ENCODE results near the gene CELF2.
A peak's percentile ranks its signal among the peaks of the same experiment; 100 is the strongest.

The CELF2 gene

GRCh38 chr10:11105676-11106004, 88.0 kb downstream of the CELF2 start:
- ATAC-seq (replicated peaks; ENCODE audit: extremely low read depth, poor library complexity, severe bottlenecking) = no peak
- no peaks in the 10 kb centered on the region for H3K9me3 Mint-ChIP-seq
- no peak overlapping the region for H3K27ac Mint-ChIP-seq (ENCODE audit: low read depth)

GRCh38 chr10:11106621-11107374, 89.1 kb downstream of the CELF2 start:
- Mint-ChIP-seq H3K4me3 (no peak overlapping the region), H3K27ac (ENCODE audit: low read depth) (no peak overlapping the region), H3K4me1 (peaks cover 15% of the 10 kb centered on the region), H3K36me3 (ENCODE audit: insufficient read depth) (no peaks in the 10 kb centered on the region), H3K27me3 (no peaks in the 10 kb centered on the region), H3K9me3 (no peaks in the 10 kb centered on the region)
- DNase-seq (ENCODE audit: low spot score in 2 of 2) (no peak), ATAC-seq (replicated peaks; ENCODE audit: extremely low read depth, poor library complexity, severe bottlenecking) (no peak)

More at GRCh38 chr10:11105676-11106004, 88.0 kb downstream of the CELF2 start:
- peaks cover 15% of the 10 kb centered on the region for H3K4me1 Mint-ChIP-seq
- peak overlapping the region; percentile 3 for H3K4me3 Mint-ChIP-seq
- H3K36me3 Mint-ChIP-seq (ENCODE audit: insufficient read depth) = no peaks in the 10 kb centered on the region
- peaks cover 8% of the 10 kb centered on the region for H3K27me3 Mint-ChIP-seq
- DNase-seq (ENCODE audit: low spot score in 2 of 2) = no peak

GRCh38 chr10:11107948-11108347, 90.3 kb downstream of the CELF2 start:
- no peaks in the 10 kb centered on the region for H3K36me3 Mint-ChIP-seq (ENCODE audit: insufficient read depth)
- H3K27ac Mint-ChIP-seq (ENCODE audit: low read depth) = peak overlapping the region; percentile 70

GRCh38 chr10:11108356-11108755, 90.7 kb downstream of the CELF2 start:
- DNase-seq (ENCODE audit: low spot score in 2 of 2) (no peak), ATAC-seq (replicated peaks; ENCODE audit: extremely low read depth, poor library complexity, severe bottlenecking) (no peak)
- Mint-ChIP-seq H3K4me1 (peaks cover 20% of the 10 kb centered on the region), H3K36me3 (ENCODE audit: insufficient read depth) (no peaks in the 10 kb centered on the region), H3K27ac (ENCODE audit: low read depth) (peak overlapping the region; percentile 3), H3K27me3 (no peaks in the 10 kb centered on the region), H3K9me3 (no peaks in the 10 kb centered on the region), H3K4me3 (no peak overlapping the region)

More at GRCh38 chr10:11107948-11108347, 90.3 kb downstream of the CELF2 start:
- H3K27me3 Mint-ChIP-seq = no peaks in the 10 kb centered on the region
- peaks cover 16% of the 10 kb centered on the region for H3K4me1 Mint-ChIP-seq
- no peak overlapping the region for H3K4me3 Mint-ChIP-seq
- DNase-seq (ENCODE audit: low spot score in 2 of 2) (no peak), ATAC-seq (replicated peaks; ENCODE audit: extremely low read depth, poor library complexity, severe bottlenecking) (no peak)
- H3K9me3 Mint-ChIP-seq = no peaks in the 10 kb centered on the region

- H3K27me3 Mint-ChIP-seq = no peaks in the 10 kb centered on the region
- H3K4me3 Mint-ChIP-seq = no peak overlapping the region
- no peak for DNase-seq (ENCODE audit: low spot score in 2 of 2)
These were observed 91.9 kb downstream of the CELF2 start for GRCh38 chr10:11109590-11109989.

GRCh38 chr10:11110539-11110938, 92.9 kb downstream of the CELF2 start:
- Mint-ChIP-seq H3K9me3 (no peaks in the 10 kb centered on the region), H3K27ac (ENCODE audit: low read depth) (no peak overlapping the region), H3K4me1 (peaks cover 16% of the 10 kb centered on the region), H3K27me3 (no peaks in the 10 kb centered on the region), H3K36me3 (ENCODE audit: insufficient read depth) (no peaks in the 10 kb centered on the region), H3K4me3 (no peak overlapping the region)
- ATAC-seq (replicated peaks; ENCODE audit: extremely low read depth, poor library complexity, severe bottlenecking) (no peak), DNase-seq (ENCODE audit: low spot score in 2 of 2) (no peak)

More at GRCh38 chr10:11109590-11109989, 91.9 kb downstream of the CELF2 start:
- Mint-ChIP-seq H3K4me1 (peaks cover 22% of the 10 kb centered on the region), H3K9me3 (no peaks in the 10 kb centered on the region), H3K27ac (ENCODE audit: low read depth) (no peak overlapping the region), H3K36me3 (ENCODE audit: insufficient read depth) (no peaks in the 10 kb centered on the region)
- ATAC-seq (replicated peaks; ENCODE audit: extremely low read depth, poor library complexity, severe bottlenecking) = no peak

GRCh38 chr10:11111490-11111889, 93.8 kb downstream of the CELF2 start:
- Mint-ChIP-seq H3K4me3 (no peak overlapping the region), H3K36me3 (ENCODE audit: insufficient read depth) (no peaks in the 10 kb centered on the region), H3K27me3 (no peaks in the 10 kb centered on the region), H3K27ac (ENCODE audit: low read depth) (no peak overlapping the region), H3K9me3 (no peaks in the 10 kb centered on the region), H3K4me1 (peaks cover 12% of the 10 kb centered on the region)
- DNase-seq (ENCODE audit: low spot score in 2 of 2) (no peak), ATAC-seq (replicated peaks; ENCODE audit: extremely low read depth, poor library complexity, severe bottlenecking) (no peak)

- ATAC-seq (replicated peaks; ENCODE audit: extremely low read depth, poor library complexity, severe bottlenecking) = no peak
- no peak for DNase-seq (ENCODE audit: low spot score in 2 of 2)
- Mint-ChIP-seq H3K9me3 (no peaks in the 10 kb centered on the region), H3K4me1 (peaks cover 12% of the 10 kb centered on the region), H3K27me3 (no peaks in the 10 kb centered on the region), H3K27ac (ENCODE audit: low read depth) (no peak overlapping the region), H3K4me3 (no peak overlapping the region), H3K36me3 (ENCODE audit: insufficient read depth) (no peaks in the 10 kb centered on the region)
These were observed 95.0 kb downstream of the CELF2 start for GRCh38 chr10:11112718-11113117.

GRCh38 chr10:11113156-11113555, 95.5 kb downstream of the CELF2 start:
- H3K4me3 Mint-ChIP-seq = peak overlapping the region; percentile 25
- ATAC-seq (replicated peaks; ENCODE audit: extremely low read depth, poor library complexity, severe bottlenecking) = peak; percentile 87
- H3K4me1 Mint-ChIP-seq = peaks cover 10% of the 10 kb centered on the region
- H3K36me3 Mint-ChIP-seq (ENCODE audit: insufficient read depth) = no peaks in the 10 kb centered on the region
- H3K27ac Mint-ChIP-seq (ENCODE audit: low read depth) = no peak overlapping the region
- H3K27me3 Mint-ChIP-seq = no peaks in the 10 kb centered on the region
- DNase-seq (ENCODE audit: low spot score in 2 of 2) = peak in 1 of 2 donors; percentile 14
- H3K9me3 Mint-ChIP-seq = no peaks in the 10 kb centered on the region

GRCh38 chr10:11114269-11114668, 96.6 kb downstream of the CELF2 start:
- Mint-ChIP-seq H3K27ac (ENCODE audit: low read depth) (no peak overlapping the region), H3K36me3 (ENCODE audit: insufficient read depth) (no peaks in the 10 kb centered on the region), H3K9me3 (no peaks in the 10 kb centered on the region), H3K4me3 (no peak overlapping the region), H3K4me1 (peaks cover 6% of the 10 kb centered on the region), H3K27me3 (no peaks in the 10 kb centered on the region)
- DNase-seq (ENCODE audit: low spot score in 2 of 2) = no peak
- no peak for ATAC-seq (replicated peaks; ENCODE audit: extremely low read depth, poor library complexity, severe bottlenecking)

GRCh38 chr10:11115337-11115736, 97.7 kb downstream of the CELF2 start:
- no peak overlapping the region for H3K4me3 Mint-ChIP-seq
- no peak overlapping the region for H3K27ac Mint-ChIP-seq (ENCODE audit: low read depth)
- no peak for ATAC-seq (replicated peaks; ENCODE audit: extremely low read depth, poor library complexity, severe bottlenecking)
- H3K27me3 Mint-ChIP-seq = no peaks in the 10 kb centered on the region
- DNase-seq (ENCODE audit: low spot score in 2 of 2) = no peak
- H3K36me3 Mint-ChIP-seq (ENCODE audit: insufficient read depth) = no peaks in the 10 kb centered on the region
- peaks cover 6% of the 10 kb centered on the region for H3K4me1 Mint-ChIP-seq
- H3K9me3 Mint-ChIP-seq = no peaks in the 10 kb centered on the region

- H3K27ac Mint-ChIP-seq (ENCODE audit: low read depth) = no peak overlapping the region
- no peaks in the 10 kb centered on the region for H3K36me3 Mint-ChIP-seq (ENCODE audit: insufficient read depth)
- no peak for DNase-seq (ENCODE audit: low spot score in 2 of 2)
- no peaks in the 10 kb centered on the region for H3K9me3 Mint-ChIP-seq
- no peak for ATAC-seq (replicated peaks; ENCODE audit: extremely low read depth, poor library complexity, severe bottlenecking)
- no peak overlapping the region for H3K4me3 Mint-ChIP-seq
- peaks cover 6% of the 10 kb centered on the region for H3K4me1 Mint-ChIP-seq
- H3K27me3 Mint-ChIP-seq = no peaks in the 10 kb centered on the region
These were observed 98.7 kb downstream of the CELF2 start for GRCh38 chr10:11116361-11116760.

- ATAC-seq (replicated peaks; ENCODE audit: extremely low read depth, poor library complexity, severe bottlenecking) = no peak
- H3K4me1 Mint-ChIP-seq = peaks cover 6% of the 10 kb centered on the region
- H3K4me3 Mint-ChIP-seq = no peak overlapping the region
- no peaks in the 10 kb centered on the region for H3K27me3 Mint-ChIP-seq
- no peak overlapping the region for H3K27ac Mint-ChIP-seq (ENCODE audit: low read depth)
- H3K36me3 Mint-ChIP-seq (ENCODE audit: insufficient read depth) = no peaks in the 10 kb centered on the region
- DNase-seq (ENCODE audit: low spot score in 2 of 2) = no peak
- no peaks in the 10 kb centered on the region for H3K9me3 Mint-ChIP-seq
These were observed 99.1 kb downstream of the CELF2 start for GRCh38 chr10:11116817-11117216.
